Endometrial microvascular endothelial cells (primary cell): ENCODE results near the gene CRKL. TPM values are rescaled to one million over a fixed set of nuclear protein-coding genes. Genes with fewer than 3 reads are reported as not detected.
"Not testable (repeated sequence)": the region's sequence is repeated elsewhere in the genome, so short reads cannot be mapped to it uniquely, and the experiment has no call there.

ENCODE experiments used
- in situ Hi-C: cut with HindIII; loops from 2 replicates; pipeline ENCODE4 v1.10.0; 2017; ENCODE audit warnings: low sequenced_read_pairs, low pct_unique_long_range_greater_than_20kb; ENCODE audit errors: inconsistent ontology term
- total RNA-seq: library from RNA; depleted of rRNA; stranded (reverse); fragments of >200 nt; gene quantifications from one replicate; pipeline ENCODE4 v1.2.3, GENCODE V29; 2015; ENCODE audit errors: inconsistent ontology term

CRKL gene
- total RNA-seq, 1 donor from 2014 or later, result 55.8 TPM

- in situ Hi-C loops, result no loop called here
These were observed 17.3 kb upstream of the CRKL start for GRCh38 chr22:20899827-20900423.

DNA sequence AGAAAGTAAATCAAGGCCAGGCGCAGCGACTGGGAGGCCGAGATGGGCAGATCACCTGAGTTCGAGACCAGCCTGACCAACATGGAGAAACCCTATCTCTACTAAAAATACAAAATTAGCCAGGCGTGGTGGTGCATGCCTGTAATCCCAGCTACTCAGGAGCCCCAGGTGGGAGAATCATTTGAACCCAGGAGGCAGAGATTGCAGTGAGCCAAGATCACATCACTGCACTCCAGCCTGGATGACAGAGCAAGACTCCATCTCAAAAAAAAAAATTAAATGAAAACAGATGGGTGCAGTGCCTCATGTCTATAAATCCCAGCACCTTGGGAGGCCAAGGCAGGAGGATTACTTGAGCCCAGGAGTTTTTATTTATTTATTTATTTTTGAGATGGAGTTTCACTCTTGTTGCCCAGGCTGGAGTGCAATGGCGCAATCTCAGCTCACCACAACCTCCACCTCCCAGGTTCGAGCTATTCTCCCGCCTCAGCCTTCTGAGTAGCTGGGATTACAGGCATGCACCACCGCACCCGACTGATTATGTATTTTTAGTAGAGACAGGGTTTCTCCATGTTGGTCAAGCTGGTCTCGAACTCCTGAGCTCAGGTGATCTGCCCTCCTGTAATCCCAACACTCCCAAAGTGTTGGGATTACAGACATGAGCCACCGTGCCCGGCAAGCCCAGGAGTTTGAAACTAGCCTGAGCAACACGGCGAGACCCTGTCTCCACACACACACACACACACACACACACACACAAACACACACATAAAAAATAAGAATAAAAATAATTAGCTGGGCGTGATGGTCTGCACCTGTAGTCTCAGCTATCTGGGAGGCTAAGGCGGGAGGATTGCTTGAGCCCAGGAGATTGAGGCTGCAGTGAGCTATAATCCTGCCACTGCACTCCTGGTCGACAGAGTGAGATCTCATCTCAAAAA is 15.8 kb upstream of the CRKL start:
- in situ Hi-C loops, result not testable (repeated sequence)

DNA sequence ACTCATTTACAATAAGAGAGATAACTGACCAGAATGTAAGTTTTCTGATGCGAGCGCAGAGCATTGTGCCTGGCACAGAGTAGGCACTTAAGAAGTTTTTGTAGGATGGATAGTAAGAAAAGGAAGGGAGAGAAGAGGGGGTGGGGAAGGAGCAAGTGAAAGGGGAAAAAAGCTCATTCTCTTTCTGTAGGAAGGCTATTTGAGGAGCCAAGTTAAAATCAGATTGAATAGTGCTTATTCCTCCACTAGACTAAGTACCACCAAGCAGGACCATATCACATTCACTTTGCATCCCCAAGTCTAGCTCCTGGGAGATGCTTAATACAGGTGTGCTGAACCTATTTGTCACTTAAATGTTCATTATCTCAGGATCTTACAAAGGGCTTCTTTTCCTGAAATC is 14.1 kb upstream of the CRKL start:
- in situ Hi-C loops, result no loop called here

DNA sequence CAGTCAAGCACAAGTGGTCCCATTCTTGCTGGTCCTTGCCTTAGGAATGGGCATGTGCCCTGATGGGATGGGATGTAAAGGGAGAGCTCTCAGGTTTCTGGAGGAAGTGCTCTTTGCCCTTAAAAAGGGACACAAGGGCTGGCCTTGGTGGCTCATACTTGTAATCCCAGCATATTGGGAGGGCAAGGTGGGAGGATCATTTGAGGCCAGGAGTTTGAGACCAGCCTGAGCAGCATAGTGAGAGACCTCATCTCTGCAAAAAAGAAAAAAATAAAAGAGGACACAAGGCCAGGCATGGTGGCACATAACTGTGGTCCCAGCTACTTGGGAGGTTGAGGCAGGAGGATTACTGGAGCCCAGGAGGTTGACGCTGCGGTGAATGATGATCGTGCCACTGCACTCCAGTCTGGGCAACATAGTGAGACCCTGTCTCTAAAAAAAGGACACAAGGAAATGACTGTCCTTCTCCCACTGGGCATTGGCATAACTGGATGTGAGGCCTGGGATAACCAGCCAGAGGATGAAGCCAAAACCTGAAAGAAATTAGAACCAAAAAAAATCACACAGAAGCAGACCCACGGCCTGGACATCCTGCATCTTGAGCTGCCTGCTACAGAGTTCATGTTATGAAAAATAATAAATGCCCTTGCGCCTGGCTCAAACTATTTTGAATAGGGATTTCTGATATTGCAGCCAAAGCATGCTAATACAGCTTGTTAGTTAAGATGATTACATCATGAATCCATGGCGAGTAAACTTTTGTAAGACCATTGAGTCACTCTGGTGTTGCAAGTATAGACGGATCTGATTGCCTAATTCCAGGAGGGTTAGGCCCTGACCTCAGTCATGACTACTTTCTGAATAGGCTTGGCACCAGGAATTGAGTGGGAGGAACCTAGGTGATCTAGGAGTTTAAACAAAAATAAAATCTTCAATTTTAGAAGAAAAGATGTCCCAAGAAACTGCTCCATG is 12.9 kb upstream of the CRKL start:
- in situ Hi-C loops, result no loop called here

DNA sequence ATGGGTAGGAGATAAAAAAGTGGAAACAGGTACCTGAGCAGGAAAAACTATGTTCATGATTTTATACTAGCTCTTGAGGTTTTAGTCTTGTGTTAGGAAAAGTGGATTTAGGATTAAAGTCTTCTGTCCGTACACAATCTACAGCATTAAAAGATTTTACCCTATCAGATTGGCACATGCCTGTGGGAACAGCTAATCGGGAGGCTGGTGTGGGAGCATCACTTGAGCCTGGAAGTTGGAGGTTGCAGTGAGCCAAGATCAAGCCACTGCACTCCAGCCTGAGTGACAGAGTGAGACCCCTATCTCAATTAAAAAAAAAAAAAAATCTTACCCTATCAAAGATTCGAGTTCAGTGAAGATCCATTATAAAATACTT is 12.2 kb upstream of the CRKL start:
- in situ Hi-C loops, result no loop called here

GRCh38 chr22:20905415-20906386 is 11.5 kb upstream of the CRKL start:
- in situ Hi-C loops, result no loop called here

DNA sequence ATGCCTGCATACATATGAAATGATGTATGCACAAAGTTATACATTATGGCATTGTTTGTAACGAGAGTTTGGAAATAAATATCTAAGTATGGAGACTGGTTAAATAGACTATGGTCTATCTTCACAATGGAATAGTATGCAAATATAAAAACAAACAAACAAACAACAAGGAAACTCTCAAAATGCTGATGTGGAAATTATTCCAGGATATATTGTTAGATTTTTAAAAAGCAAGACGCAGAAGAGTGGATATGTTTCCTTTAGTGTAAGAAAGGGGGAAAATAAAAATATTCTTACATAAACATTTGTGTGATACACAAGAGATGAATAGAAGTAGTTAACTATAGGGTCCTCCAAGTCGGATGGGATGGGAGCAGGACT is 10.8 kb upstream of the CRKL start:
- in situ Hi-C loops, result no loop called here

DNA sequence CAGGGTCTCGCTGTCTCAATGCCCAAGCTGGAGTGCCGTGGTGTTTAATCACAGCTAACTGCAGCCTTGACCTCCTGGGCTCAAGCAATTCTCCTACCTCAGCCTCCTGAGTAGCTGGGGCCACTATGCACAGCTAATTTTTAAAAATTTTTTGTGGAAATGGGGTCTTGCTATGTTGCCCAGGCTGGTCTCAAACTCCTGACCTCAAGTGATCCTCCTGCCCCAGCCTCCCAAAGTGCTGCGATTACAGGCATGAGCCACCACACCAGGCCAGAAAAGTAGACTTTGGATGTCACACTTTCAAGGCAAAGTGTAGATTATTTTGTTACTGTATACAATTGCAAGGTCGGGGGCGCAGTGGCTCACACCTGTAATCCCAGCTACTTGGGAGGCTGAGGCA is 8.5 kb upstream of the CRKL start:
- in situ Hi-C loops, result not testable (repeated sequence)

DNA sequence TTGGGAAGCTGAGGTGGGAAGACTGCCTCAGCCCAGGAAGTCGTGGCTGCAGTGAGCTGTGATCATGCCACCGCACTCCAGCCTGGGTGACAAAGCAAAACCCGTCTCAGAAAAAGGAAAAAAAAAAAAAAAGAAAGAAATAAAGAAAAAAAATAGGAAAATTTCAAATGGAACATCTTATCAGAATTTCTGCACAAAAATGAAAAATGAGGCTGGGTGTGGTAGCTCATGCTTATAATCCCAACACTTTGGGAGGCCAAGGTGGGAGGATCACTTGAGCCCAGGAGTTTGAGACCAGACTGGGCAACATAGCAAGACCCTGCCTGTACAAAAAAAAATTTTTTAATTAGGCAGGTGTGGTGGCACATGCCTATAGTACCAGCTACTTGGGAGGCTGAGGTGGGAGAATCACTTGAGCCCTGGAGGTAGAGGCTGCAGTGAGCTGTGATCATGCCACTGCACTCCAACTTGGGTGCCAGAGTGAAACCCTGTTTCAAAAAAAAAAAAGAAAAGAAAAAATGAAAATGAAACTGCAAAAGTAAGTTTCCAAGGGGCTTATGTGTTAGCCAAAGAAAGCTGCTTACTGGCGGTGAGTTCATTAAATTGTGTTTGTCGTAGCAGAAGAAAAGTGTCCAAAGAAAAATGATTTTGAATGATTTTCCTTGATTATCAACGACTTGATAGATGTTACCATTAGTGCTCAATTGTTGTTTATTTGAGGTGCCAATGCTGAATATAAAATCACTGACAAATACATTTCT is 7.5 kb upstream of the CRKL start:
- in situ Hi-C loops, result no loop called here

- in situ Hi-C loops, result no loop called here
These were observed 4.7 kb upstream of the CRKL start for GRCh38 chr22:20912494-20912893.

DNA sequence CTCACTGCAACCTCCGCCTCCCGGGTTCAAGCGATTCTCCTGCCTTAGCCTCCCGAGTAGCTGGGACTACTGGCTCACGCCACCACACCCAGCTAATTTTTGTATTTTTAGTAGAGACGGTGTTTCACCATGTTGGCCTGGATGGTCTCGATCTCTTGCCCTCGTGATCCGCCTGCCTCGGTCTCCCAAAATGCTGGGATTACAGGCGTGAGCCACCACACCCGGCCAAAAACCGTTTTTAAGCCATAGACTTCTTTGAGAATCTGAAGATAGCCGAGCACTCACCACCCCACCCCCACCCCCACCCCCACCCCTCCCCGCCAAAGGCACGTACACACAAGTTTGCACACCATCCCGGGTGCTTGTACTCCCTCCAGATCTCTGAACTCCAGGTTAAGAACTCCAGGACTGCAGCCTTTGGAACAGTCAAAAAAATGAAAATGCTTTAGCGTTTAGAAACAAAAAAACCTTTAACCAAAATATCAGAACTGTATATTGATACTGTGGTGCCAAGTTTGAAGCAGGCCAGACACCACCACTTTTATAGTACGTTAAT is 1.5 kb downstream of the CRKL start:
- in situ Hi-C loops, result no loop called here

- in situ Hi-C loops, result no loop called here
These were observed 2.5 kb downstream of the CRKL start for GRCh38 chr22:20919718-20920117.

DNA sequence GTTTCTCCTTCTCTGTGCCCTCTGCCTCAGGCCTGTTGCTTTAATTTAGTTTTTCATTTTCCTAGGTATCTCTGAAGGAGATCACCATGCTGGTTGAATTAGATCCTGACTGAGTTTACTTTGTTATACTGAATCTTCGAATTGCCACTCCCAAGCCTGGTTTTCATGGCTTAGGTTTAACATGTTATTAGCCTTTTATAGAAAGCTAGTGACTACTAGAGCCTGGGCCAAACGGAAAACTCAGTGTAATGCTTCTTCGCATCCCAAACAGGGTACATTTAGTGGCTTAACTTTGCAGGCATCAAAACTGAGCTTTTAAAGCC is 3.6 kb downstream of the CRKL start:
- in situ Hi-C loops, result no loop called here

GRCh38 chr22:20922141-20922751 is 5.0 kb downstream of the CRKL start:
- in situ Hi-C loops, result no loop called here

DNA sequence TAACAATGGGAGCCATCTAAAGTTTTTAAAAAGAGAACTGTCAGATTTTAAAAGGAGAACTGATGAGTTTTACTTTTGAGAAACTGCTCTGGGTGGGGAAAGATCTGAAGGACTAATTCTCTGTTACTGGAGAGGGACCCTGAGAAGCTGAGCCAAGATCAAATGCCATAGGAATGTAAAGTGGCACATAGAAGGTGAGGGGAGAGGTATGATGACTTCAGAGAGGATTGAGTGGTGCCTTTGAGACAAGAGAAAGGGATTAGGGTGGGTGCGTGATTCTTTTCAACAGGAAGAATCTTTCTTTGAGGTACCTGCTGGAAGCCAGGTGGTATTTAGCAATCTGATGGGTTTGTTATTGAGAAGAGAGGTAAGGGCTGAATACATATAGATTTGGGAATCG is 9.0 kb downstream of the CRKL start:
- in situ Hi-C loops, result no loop called here

GRCh38 chr22:20927940-20928572 is 10.8 kb downstream of the CRKL start:
- in situ Hi-C loops, result no loop called here

GRCh38 chr22:20928573-20928967 is 11.4 kb downstream of the CRKL start:
- in situ Hi-C loops, result no loop called here
